Measurements from ENCODE around the gene UTS2R.

The UTS2R gene

DNA sequence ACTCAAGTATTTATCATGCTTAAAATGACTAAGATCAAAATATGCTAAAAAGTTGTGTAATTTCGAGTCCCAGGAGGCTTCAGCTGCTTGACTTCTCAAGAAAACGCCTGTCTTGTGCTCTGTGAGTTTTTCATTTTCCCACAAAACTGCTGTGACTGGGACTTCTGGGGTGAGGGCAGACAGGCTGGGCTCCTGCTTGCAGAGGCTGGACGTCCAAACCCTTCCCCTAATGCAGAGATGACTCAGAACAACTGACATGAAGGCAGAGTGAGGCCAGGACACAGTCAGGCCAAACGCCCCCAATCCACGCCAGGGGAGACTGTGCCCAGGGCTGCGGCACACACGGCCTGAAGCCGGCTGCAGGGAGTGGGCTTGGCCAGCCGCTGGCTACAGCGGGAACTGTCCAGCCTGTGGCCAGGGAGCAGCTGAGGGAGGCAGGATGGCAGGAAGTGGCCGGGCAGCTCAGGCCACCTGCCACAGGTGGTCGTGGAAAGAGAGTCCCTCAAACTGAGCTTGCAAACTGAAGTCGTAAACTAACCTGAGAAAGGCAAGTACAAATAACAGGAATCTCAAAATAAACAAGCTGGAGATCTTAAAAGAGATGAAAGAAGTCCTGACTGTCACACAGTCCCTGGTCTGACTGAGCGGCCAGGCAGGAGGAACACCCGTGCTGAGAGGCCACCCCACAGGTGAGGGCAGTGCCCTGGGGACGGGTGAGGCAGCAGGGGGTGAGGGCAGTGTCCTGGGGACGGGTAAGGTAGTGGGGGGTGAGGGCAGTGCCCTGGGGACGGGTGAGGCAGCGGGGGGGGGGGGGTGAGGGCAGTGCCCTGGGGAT is 25.3 kb downstream of the UTS2R start:
- Mint-ChIP-seq H3K4me3 (no peak overlapping the region), H3K27me3 (no peaks in the 10 kb centered on the region), H3K4me1 (peaks cover 6% of the 10 kb centered on the region), H3K36me3 (peaks cover 64% of the 10 kb centered on the region), H3K27ac (no peak overlapping the region), H3K9me3 (no peaks in the 10 kb centered on the region)
- peak; percentile 35 for ATAC-seq

DNA sequence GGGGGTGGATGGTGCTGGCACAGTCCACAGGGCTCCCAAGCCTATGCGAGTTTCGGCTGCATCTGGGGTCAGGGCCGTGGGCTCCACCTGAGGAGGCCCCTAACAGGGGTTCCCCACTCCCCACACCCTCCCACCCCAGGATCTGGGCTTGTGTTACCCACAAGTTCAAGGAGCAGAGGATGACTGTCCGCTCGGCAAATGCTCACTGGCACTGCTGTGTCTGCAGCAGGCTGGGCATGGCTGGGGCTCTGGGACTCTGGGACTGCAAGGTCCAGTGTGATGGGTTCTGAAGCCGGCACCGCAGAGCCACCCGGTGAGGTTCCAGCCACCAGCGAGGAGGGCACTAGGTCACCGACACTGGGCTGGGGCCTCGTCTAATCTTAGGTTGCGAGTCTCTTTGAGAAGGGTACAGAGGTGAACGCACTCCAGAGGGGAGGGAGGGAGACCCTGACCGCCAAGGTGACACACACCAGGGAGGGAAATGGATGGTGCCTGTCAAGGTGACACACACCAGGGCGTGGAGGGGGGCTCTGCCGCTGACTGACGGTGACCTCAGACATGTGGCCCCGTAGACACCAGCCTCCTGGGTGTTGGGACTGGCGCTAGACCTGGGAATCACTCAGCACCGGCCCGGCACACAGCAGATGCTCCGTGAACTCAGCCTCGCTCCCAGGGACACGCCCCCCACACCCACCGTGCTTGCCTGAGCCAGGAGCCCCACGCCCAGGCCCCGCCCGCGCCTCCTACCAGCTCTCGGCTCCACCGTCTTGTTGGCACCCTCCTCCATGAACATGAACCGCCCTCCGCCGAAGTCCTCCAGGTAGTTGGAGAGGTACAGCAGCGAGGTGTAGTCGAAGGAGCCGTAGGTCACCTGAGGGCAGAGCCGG is 26.1 kb downstream of the UTS2R start:
- no peak overlapping the region for H3K27ac Mint-ChIP-seq
- H3K4me1 Mint-ChIP-seq: peaks cover 6% of the 10 kb centered on the region
- no peaks in the 10 kb centered on the region for H3K9me3 Mint-ChIP-seq
- H3K36me3 Mint-ChIP-seq: peaks cover 64% of the 10 kb centered on the region
- ATAC-seq: no peak
- no peak overlapping the region for H3K4me3 Mint-ChIP-seq
- H3K27me3 Mint-ChIP-seq: no peaks in the 10 kb centered on the region

DNA sequence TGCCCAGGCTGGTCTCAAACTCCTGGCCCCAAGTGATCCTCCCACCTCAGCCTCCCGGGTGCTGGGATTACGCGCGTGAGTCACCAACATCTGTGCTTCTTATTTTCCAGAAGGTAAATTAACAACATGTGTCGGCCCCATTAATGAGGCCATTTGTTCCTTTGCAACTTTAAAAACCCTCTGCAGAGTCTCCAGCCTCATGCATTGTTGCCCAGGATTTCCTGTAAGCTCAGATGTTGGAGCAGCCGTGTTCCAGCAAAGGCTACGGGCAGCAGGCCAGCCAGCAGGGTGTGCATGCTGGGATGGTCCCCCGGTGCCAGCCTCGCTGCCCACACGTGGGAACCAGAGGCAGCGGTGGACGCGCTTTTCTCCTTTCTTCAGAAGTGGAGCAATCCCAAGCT is 27.5 kb downstream of the UTS2R start:
- Mint-ChIP-seq H3K36me3 (peaks cover 62% of the 10 kb centered on the region), H3K4me1 (peaks cover 6% of the 10 kb centered on the region), H3K9me3 (no peaks in the 10 kb centered on the region), H3K27me3 (no peaks in the 10 kb centered on the region), H3K4me3 (no peak overlapping the region), H3K27ac (no peak overlapping the region)
- ATAC-seq: no peak

- Mint-ChIP-seq H3K4me1 (peaks cover 6% of the 10 kb centered on the region), H3K9me3 (no peaks in the 10 kb centered on the region), H3K27me3 (no peaks in the 10 kb centered on the region), H3K36me3 (peaks cover 63% of the 10 kb centered on the region), H3K27ac (no peak overlapping the region), H3K4me3 (no peak overlapping the region)
- ATAC-seq: no peak
Measured at GRCh38 chr17:82399601-82400101, 28.1 kb downstream of the UTS2R start.

DNA sequence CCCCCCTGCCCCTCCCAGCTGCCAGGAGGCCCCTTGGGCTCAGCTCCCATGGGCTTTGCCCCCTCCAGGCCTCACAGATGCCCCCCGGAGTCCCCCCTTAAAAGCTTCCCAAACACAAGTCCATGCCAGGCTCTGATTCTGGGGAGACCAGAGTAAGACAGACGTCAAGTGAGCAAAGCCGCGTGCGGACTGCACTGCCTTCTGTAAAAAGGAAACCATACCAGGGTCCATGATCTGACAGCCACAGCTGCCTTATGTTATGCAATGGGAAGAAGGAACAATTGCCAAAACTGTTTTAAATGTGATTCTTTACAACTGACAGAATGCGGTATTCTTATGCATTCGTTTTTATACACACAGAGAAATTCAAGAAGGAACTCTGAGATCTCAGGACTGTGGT is 28.6 kb downstream of the UTS2R start:
- Mint-ChIP-seq H3K4me1 (peaks cover 6% of the 10 kb centered on the region), H3K27ac (peak overlapping the region; percentile 34), H3K4me3 (no peak overlapping the region), H3K36me3 (peaks cover 62% of the 10 kb centered on the region), H3K9me3 (no peaks in the 10 kb centered on the region), H3K27me3 (no peaks in the 10 kb centered on the region)
- ATAC-seq: no peak

- peak; percentile 80 for ATAC-seq
- peaks cover 62% of the 10 kb centered on the region for H3K36me3 Mint-ChIP-seq
- peak overlapping the region; percentile 34 for H3K27ac Mint-ChIP-seq
- no peaks in the 10 kb centered on the region for H3K9me3 Mint-ChIP-seq
- H3K4me1 Mint-ChIP-seq: peaks cover 6% of the 10 kb centered on the region
- H3K4me3 Mint-ChIP-seq: peak overlapping the region; percentile 74
- H3K27me3 Mint-ChIP-seq: no peaks in the 10 kb centered on the region
Measured at GRCh38 chr17:82400830-82401229, 29.3 kb downstream of the UTS2R start.

DNA sequence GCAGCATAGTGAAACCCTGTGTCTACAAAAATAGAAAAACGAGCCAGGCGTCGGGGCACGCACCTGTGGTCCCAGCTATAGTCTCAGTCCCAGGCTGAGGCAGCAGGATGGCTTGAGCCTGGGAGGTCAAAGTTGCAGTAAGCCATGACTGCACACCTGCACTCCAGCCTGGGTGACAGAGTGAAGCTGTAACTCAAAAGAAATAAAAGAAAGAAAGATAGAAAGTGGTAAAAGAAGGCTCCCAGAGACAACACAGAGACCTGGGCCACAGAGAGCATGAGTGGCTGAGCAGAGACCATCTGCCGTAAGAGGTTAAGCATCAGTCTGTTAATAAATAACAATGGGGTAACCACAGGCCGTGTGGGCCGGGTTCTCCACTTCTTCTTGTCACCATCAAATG is 31.3 kb downstream of the UTS2R start:
- Mint-ChIP-seq H3K4me3 (no peak overlapping the region), H3K36me3 (peaks cover 59% of the 10 kb centered on the region), H3K4me1 (peaks cover 14% of the 10 kb centered on the region), H3K27me3 (no peaks in the 10 kb centered on the region), H3K27ac (no peak overlapping the region), H3K9me3 (no peaks in the 10 kb centered on the region)
- ATAC-seq: peak; percentile 65

GRCh38 chr17:82403662-82404660 is 32.4 kb downstream of the UTS2R start:
- Mint-ChIP-seq H3K4me1 (peaks cover 24% of the 10 kb centered on the region), H3K27me3 (no peaks in the 10 kb centered on the region), H3K4me3 (no peak overlapping the region), H3K9me3 (no peaks in the 10 kb centered on the region), H3K27ac (no peak overlapping the region), H3K36me3 (peaks cover 62% of the 10 kb centered on the region)
- no peak for ATAC-seq

DNA sequence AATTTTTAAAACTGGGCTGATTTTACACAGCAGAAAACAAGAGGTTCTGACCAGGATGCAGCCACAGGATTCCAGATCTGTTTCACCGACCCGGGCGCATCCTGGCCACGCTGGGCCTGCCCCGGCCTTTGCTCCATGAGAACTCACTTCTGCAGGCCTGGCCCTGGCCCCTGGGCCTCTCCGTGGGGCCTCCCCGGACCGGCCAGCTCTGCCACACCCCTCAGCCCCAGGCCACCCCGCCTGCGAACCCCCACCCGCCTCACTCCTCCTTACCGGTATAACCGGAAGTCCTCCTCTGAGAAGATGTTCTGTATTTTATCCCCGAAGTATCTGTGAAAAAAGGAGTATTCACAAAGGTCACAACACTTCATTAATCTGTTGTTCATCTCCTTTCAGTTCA is 33.5 kb downstream of the UTS2R start:
- H3K36me3 Mint-ChIP-seq: peaks cover 69% of the 10 kb centered on the region
- H3K27me3 Mint-ChIP-seq: no peaks in the 10 kb centered on the region
- H3K9me3 Mint-ChIP-seq: no peaks in the 10 kb centered on the region
- ATAC-seq: no peak
- H3K4me1 Mint-ChIP-seq: peaks cover 24% of the 10 kb centered on the region
- no peak overlapping the region for H3K4me3 Mint-ChIP-seq
- no peak overlapping the region for H3K27ac Mint-ChIP-seq

GRCh38 chr17:82406131-82406671 is 34.6 kb downstream of the UTS2R start:
- Mint-ChIP-seq H3K27me3 (no peaks in the 10 kb centered on the region), H3K4me3 (no peak overlapping the region), H3K27ac (no peak overlapping the region), H3K36me3 (peaks cover 64% of the 10 kb centered on the region), H3K4me1 (peaks cover 18% of the 10 kb centered on the region), H3K9me3 (no peaks in the 10 kb centered on the region)
- no peak for ATAC-seq

- Mint-ChIP-seq H3K4me3 (no peak overlapping the region), H3K27ac (no peak overlapping the region), H3K4me1 (peaks cover 18% of the 10 kb centered on the region), H3K27me3 (no peaks in the 10 kb centered on the region), H3K9me3 (no peaks in the 10 kb centered on the region), H3K36me3 (peaks cover 67% of the 10 kb centered on the region)
- ATAC-seq: no peak
Measured at GRCh38 chr17:82407255-82407654, 35.7 kb downstream of the UTS2R start.

DNA sequence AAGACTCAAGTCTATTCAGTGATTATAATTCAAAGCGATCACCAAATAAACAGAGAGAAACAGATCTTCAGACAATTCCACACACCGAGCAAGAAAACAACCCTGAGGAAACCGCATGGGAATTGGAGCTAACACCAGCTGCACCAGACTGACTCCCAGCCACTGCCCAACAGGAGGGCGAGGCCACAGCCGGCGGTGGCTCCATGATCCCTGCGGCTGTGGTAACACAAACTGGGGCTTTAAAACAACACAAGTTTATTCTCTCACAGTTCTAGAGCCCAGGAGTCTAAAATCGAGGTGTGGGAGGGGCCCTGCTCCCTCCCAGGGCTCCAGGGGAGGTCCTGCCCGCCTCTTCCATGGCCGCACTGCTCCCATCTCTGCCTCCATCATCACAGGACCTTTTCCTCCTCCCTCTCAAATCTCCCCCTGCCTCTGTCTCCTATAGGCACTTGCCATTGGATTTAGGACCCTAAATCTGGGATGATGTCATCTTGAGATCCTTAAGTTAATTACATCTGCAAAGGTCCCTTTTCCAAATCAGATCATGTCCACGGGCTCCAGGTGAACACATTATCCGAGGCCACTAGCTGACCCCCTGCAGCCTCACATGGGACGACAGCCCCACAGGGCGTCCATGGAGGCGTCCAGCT is 36.8 kb downstream of the UTS2R start:
- Mint-ChIP-seq H3K27ac (no peak overlapping the region), H3K27me3 (no peaks in the 10 kb centered on the region), H3K9me3 (no peaks in the 10 kb centered on the region), H3K36me3 (peaks cover 67% of the 10 kb centered on the region), H3K4me1 (peaks cover 27% of the 10 kb centered on the region), H3K4me3 (no peak overlapping the region)
- no peak for ATAC-seq

- peaks cover 27% of the 10 kb centered on the region for H3K4me1 Mint-ChIP-seq
- no peak overlapping the region for H3K27ac Mint-ChIP-seq
- H3K4me3 Mint-ChIP-seq: no peak overlapping the region
- H3K36me3 Mint-ChIP-seq: peaks cover 65% of the 10 kb centered on the region
- ATAC-seq: no peak
- no peaks in the 10 kb centered on the region for H3K27me3 Mint-ChIP-seq
- no peaks in the 10 kb centered on the region for H3K9me3 Mint-ChIP-seq
Measured at GRCh38 chr17:82408938-82409318, 37.4 kb downstream of the UTS2R start.
